PC-9 (cell line): ENCODE measurements around the gene SNX32. TPM values are rescaled to one million over a fixed set of nuclear protein-coding genes. Genes with fewer than 3 reads are reported as not detected.

Source experiments
- BruUV-seq: library from RNA; stranded (reverse); fragments of 400-500 nt; replicated peaks from 2 replicates; lab custom pipeline; 2021; lab: Mats Ljungman, UMichigan
- CTCF ChIA-PET: fragments of 300-600 bp; sonication (Branson Sonifier 250); formaldehyde crosslinking; loops from one replicate; lab custom pipeline; 2022; ENCODE audit warnings: antibody characterized with exemption; lab: Charles Lee
- POLR2A ChIA-PET: fragments of 300-600 bp; sonication (Branson Sonifier 250); formaldehyde crosslinking; loops from one replicate; lab custom pipeline; 2022; ENCODE audit warnings: antibody characterized with exemption; ENCODE audit not compliant: unreplicated experiment; lab: Charles Lee
- DNase-seq, 2 experiments: peaks; one replicate each; pipeline versions ENCODE4 v3.0.0 to v3.0.0-alpha.2; 2015 to 2022; ENCODE audit warnings: mixed read lengths in 1 of 2
- H2AFZ ChIP-seq: fragments of 200-600 bp; sonication (generic); 2 replicates; pipeline ENCODE4 v1.8.1; 2017; ENCODE audit warnings: antibody characterized with exemption
- H3F3A ChIP-seq: fragments of 200-600 bp; sonication (generic); 2 replicates; pipeline ENCODE4 v1.8.1; 2017; ENCODE audit warnings: antibody characterized with exemption, mild to moderate bottlenecking, low read depth; ENCODE audit not compliant: insufficient read depth
- H3K27ac ChIP-seq: fragments of 200-600 bp; sonication (generic); 2 replicates; pipeline ENCODE4 v1.6.1; 2016; ENCODE audit warnings: mixed run types
- H3K27me3 ChIP-seq: fragments of 200-600 bp; sonication (generic); 2 replicates; pipeline ENCODE4 v1.6.1; 2016; ENCODE audit warnings: low read depth, mixed run types; ENCODE audit not compliant: insufficient read depth
- H3K36me3 ChIP-seq: fragments of 200-600 bp; sonication (generic); 2 replicates; pipeline ENCODE4 v1.6.1; 2016; ENCODE audit warnings: low read depth, mixed run types
- H3K4me1 ChIP-seq: fragments of 200-600 bp; sonication (generic); replicated peaks from 2 replicates; pipeline ENCODE4 v1.6.1; 2016; ENCODE audit warnings: mixed run types; ENCODE audit not compliant: insufficient read depth
- H3K4me2 ChIP-seq: fragments of 200-600 bp; sonication (generic); 2 replicates; pipeline ENCODE4 v1.6.1; 2017; ENCODE audit warnings: mixed run types
- H3K4me3 ChIP-seq: fragments of 200-600 bp; sonication (generic); 2 replicates; pipeline ENCODE4 v1.6.1; 2016; ENCODE audit warnings: mixed run types
- H3K79me2 ChIP-seq: fragments of 200-600 bp; sonication (generic); 2 replicates; pipeline ENCODE4 v1.6.1; 2017; ENCODE audit warnings: low read depth, mixed run types
- H3K9me2 ChIP-seq: fragments of 200-600 bp; sonication (generic); 2 replicates; pipeline ENCODE4 v1.8.1; 2017; ENCODE audit warnings: mild to moderate bottlenecking; ENCODE audit not compliant: insufficient read depth
- H3K9me3 ChIP-seq: fragments of 200-600 bp; sonication (generic); 2 replicates; pipeline ENCODE4 v1.8.1; 2016; ENCODE audit warnings: low read depth; ENCODE audit not compliant: insufficient read depth
- H4K20me1 ChIP-seq: fragments of 200-600 bp; sonication (generic); 2 replicates; pipeline ENCODE4 v1.8.1; 2017; ENCODE audit not compliant: insufficient read depth
- CTCF ChIP-seq: fragments of 200-600 bp; sonication (generic); conservative IDR thresholded peaks from 2 replicates; pipeline ENCODE4 v1.6.1; 2017; ENCODE audit warnings: mixed run types, antibody characterized with exemption, mild to moderate bottlenecking, moderate library complexity
- EZH2 ChIP-seq: fragments of 200-600 bp; sonication (generic); IDR thresholded peaks from 2 replicates; pipeline ENCODE4 v1.8.0; 2017; ENCODE audit warnings: antibody characterized with exemption, low read depth
- intact Hi-C: fragments of 100-400 bp; cut with micrococcal nuclease; formaldehyde crosslinking; loops from one replicate; pipeline ENCODE4 v1.10.0; 2022; ENCODE audit not compliant: unreplicated experiment
- total RNA-seq: library from RNA; stranded (reverse); gene quantifications from 2 replicates; pipeline ENCODE4 v1.2.3, GENCODE V29; 2021

SNX32 gene
- total RNA-seq, 1 experiment from 2014 or later = not detected

DNA sequence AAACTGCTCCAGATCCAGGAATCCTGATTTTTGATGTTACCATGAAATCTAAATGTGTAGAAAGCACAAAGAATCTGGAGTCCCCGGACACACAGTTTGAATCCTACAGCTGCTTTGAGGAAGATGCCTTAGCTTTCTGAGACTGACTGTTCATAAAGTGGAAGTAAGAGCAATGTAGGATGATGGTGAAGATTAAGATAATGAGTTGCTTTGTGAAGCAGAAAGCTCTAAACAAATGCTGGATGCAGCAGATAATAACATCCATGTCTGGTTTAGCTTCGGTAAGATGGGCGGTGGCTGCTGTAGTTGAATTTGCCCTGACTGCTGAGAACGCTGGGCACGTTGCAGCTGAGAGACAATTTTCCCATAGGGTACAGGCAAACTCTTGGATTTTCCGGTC lies 26.8 kb upstream of the SNX32 start:
- Histone ChIP-seq H3K27me3 (no peaks in the 10 kb centered on the region), H3K4me1 (no peaks in the 10 kb centered on the region), H3K4me2 (no peak overlapping the region), H3K9me2 (no peaks in the 10 kb centered on the region), H2AFZ (no peak overlapping the region), H3K9me3 (no peaks in the 10 kb centered on the region), H3K79me2 (no peaks in the 10 kb centered on the region), H3K27ac (no peak overlapping the region), H3K4me3 (no peak overlapping the region), H3F3A (0 out of 2 replicates have a peak, but pooled peaks cover 11% of the 10 kb centered on the region), H4K20me1 (no peaks in the 10 kb centered on the region), H3K36me3 (no peaks in the 10 kb centered on the region)
- ChIA-PET CTCF (interaction anchor here (0.5 to 1.5 kb wide), 4 partner anchors 28 to 532 kb away, joined by 3 to 11 read pairs (median 6); no protein-coding TSS in a partner anchor), POLR2A (interaction anchor here (0.6 to 1.1 kb wide), 3 partner anchors 19 to 474 kb away, joined by 4 to 13 read pairs (median 4); partner anchors contain the start of gene PCNX3)
- intact Hi-C loops = no loop called here
- DNase-seq = no peak
- TF ChIP-seq CTCF (no peak), EZH2 (no peak)
- BruUV-seq = no TSS peak

- H2AFZ ChIP-seq = no peak overlapping the region
- H4K20me1 ChIP-seq = no peaks in the 10 kb centered on the region
- H3K79me2 ChIP-seq = no peaks in the 10 kb centered on the region
- H3K9me2 ChIP-seq = no peaks in the 10 kb centered on the region
- H3K4me3 ChIP-seq = no peak overlapping the region
- no peak overlapping the region for H3K27ac ChIP-seq
- no peaks in the 10 kb centered on the region for H3K27me3 ChIP-seq
- CTCF ChIA-PET = interaction anchor here (0.6 to 1.5 kb wide), 2 partner anchors 24 to 30 kb away, joined by 3 read pairs; no protein-coding TSS in a partner anchor
- POLR2A ChIA-PET = interaction anchor here (0.5 kb wide), 1 partner anchor 32 kb away, joined by 4 read pairs; no protein-coding TSS in a partner anchor
- intact Hi-C loops = no loop called here
- H3K4me2 ChIP-seq = no peak overlapping the region
- 0 out of 2 replicates have a peak, but pooled peaks cover 11% of the 10 kb centered on the region for H3F3A ChIP-seq
- no TSS peak for BruUV-seq
- no peaks in the 10 kb centered on the region for H3K36me3 ChIP-seq
- no peak for DNase-seq
- TF ChIP-seq CTCF (no peak), EZH2 (no peak)
- H3K4me1 ChIP-seq = no peaks in the 10 kb centered on the region
- no peaks in the 10 kb centered on the region for H3K9me3 ChIP-seq
Measured at GRCh38 chr11:65808744-65809341, 24.9 kb upstream of the SNX32 start.

GRCh38 chr11:65809496-65809895 lies 24.3 kb upstream of the SNX32 start:
- no TSS peak for BruUV-seq
- DNase-seq = no peak
- intact Hi-C loops = no loop called here
- ChIA-PET POLR2A (interaction anchor here (0.7 kb wide), 1 partner anchor 64 kb away, joined by 6 read pairs; no protein-coding TSS in a partner anchor), CTCF (interaction anchor here (0.6 kb wide), 1 partner anchor 25 kb away, joined by 3 read pairs; no protein-coding TSS in a partner anchor)
- no peak overlapping the region for H3K27ac ChIP-seq
- no peak for TF ChIP-seq EZH2
- TF ChIP-seq CTCF = no peak
- H3K36me3 ChIP-seq = no peaks in the 10 kb centered on the region
- no peak overlapping the region for H2AFZ ChIP-seq
- no peak overlapping the region for H3K4me2 ChIP-seq
- no peaks in the 10 kb centered on the region for H3K4me1 ChIP-seq
- no peaks in the 10 kb centered on the region for H3K9me3 ChIP-seq
- no peaks in the 10 kb centered on the region for H3K27me3 ChIP-seq
- H3K79me2 ChIP-seq = no peaks in the 10 kb centered on the region
- 0 out of 2 replicates have a peak, but pooled peaks cover 11% of the 10 kb centered on the region for H3F3A ChIP-seq
- H4K20me1 ChIP-seq = no peaks in the 10 kb centered on the region
- no peaks in the 10 kb centered on the region for H3K9me2 ChIP-seq
- no peak overlapping the region for H3K4me3 ChIP-seq
